Cardiac septum (tissue), 1 donor: ENCODE results near the gene OR2W1. TPM values are rescaled to one million over a fixed set of nuclear protein-coding genes. Genes with fewer than 3 reads are reported as not detected.

Experiments
- DNase-seq: peaks from one replicate; pipeline ENCODE4 v3.0.0-alpha.2; 2020; ENCODE audit warnings: low spot score
- intact Hi-C: fragments of 100-400 bp; cut with DNase I; formaldehyde crosslinking; loops from one replicate; pipeline ENCODE4 v1.14.0; 2022
- total RNA-seq: library from RNA; stranded (reverse); fragmentation: NEBNext Ultra II Directional; extraction: Animal tissue kit (Norgen Biotek cat#: 25700); gene quantifications from one replicate; pipeline ENCODE4 v1.2.1, GENCODE V29; 2021
- donor health status: DM: no; HTN: no; CAD: no.

OR2W1 gene
- total RNA-seq, 1 donor from 2014 or later: not detected

DNA sequence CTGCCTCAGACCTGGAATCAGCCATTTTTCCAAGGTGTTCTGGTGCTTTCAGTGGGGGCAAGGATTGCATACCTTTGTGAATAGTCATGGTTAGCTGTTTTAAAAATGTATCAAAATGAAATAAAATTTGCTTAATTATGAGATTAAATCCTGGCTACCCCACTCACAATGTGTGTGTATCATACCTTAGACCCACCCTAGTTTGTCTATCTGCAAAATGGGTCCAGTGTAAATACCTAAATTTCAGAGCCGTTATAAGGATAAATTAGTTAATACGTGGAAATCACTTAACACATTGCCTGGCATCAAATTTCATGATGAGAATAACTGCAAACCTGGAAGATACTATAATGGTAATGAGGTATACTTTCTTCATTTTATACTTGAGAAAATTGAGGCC lies 36.9 kb downstream of the OR2W1 start:
- DNase-seq: no peak
- intact Hi-C loops: no loop called here

DNA sequence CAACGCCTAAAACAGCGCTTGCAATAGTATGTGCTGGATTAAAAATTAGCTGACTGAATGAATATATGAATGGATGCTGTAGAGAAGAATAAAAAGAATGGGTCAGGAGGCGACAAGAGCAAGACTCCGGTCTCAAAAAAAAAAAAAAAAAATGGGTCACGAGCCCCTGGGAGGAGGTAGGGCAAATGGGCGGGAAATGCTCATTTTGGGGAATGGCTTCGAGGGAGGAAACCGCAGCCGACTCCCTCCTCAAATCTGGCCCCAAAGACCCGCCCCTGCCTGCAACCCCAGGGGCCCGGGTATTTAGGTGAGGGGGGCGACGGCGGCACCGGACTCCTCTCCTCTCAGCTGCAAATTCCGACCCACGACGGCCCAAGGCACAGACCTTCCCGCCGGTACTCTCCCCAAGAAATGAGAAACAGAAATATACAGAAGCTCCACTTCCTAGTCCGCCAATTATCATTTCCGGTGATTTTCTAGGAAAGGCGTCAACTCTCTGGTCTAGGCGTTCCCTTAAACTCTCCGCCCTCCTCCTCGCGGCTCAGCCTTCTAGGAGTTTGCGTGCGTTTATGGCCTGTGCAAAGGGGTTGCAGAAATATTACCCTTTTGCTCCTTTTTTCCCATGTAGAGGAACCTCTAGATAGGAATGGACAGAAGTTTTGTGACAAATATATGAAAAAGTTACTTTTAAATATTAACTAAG lies 39.6 kb downstream of the OR2W1 start, which contains the start of gene ZNF311:
Gene ZNF311 (minus strand): TSS at position 133 of the 703 bp plus-strand sequence. CDS start 1,361 bp downstream, outside the sequence.
- intact Hi-C loops: no loop called here
- no peak for DNase-seq

DNA sequence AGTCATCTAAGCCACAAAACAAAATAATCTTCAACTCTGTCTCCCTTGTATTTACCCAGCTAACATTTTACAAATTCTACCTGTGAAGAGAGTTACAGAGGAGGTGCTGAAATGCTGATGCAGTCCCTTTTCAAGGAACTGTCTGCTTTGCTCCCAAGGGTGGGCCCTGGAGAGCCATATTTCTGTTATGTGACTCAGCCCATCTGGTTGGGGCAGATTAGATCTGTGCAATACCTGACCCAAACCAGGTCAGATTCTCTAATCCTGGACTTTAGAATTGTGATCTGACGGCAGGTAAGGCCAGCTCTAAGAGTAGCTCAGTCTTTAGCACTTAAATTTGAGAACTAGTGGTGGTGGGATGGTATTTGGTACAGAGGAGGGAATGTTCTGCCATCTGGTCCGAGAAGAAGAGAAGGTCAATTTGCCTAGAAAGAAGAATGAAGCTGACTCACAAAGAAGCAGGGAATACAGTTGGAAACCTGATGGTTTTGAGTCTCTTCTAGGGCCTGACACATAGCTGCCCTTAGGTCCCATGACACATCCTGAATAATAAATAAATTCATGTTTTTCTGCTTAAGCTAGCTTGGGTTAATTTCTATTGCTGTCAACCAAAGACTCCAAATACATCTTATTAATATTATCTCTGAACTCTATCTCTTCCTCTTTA lies 48.0 kb downstream of the OR2W1 start:
- no peak for DNase-seq
- intact Hi-C loops: no loop called here

DNA sequence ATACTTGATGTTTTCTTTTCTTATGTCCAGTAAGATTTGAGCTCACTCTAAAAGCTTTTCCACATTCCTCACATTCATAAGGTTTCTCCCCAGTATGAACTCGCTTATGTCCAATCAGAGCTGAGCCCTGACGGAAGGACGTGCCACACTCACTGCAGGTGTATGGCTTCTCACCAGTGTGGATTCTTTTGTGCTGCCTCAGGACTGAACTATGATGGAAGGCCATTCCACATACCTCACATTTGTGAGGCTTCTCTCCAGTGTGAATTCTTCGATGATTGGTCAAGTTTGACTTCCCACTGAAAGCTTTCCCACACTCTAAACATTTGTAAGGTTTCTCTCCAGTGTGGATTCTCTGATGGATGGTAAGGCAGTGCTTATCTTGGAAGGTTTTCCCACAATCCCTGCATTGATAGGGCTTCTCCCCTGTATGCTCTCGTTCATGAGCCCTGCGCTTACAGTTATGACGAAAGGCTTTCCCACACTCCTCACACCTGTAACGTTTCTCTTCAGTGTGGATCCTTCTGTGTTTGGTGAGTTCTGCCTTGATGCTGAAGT lies 49.8 kb downstream of the OR2W1 start:
- no peak for DNase-seq
- intact Hi-C loops: no loop called here

Other genes with a start within 250 kb of the OR2W1 start
- gene TRIM27, start 121.2 kb downstream of the OR2W1 start, total RNA-seq: 21.0 TPM
- gene ZNF311, start 39.9 kb downstream of the OR2W1 start, total RNA-seq: 0.22 TPM
- gene OR2B3, start 42.1 kb upstream of the OR2W1 start, total RNA-seq: not detected
- not detected for gene OR2J1, start 54.3 kb upstream of the OR2W1 start, total RNA-seq
- not detected for gene OR2J3, start 62.9 kb upstream of the OR2W1 start, total RNA-seq
- not detected for gene OR2J2, start 125.7 kb upstream of the OR2W1 start, total RNA-seq